ENCODE results near the gene NT5C.

DNA sequence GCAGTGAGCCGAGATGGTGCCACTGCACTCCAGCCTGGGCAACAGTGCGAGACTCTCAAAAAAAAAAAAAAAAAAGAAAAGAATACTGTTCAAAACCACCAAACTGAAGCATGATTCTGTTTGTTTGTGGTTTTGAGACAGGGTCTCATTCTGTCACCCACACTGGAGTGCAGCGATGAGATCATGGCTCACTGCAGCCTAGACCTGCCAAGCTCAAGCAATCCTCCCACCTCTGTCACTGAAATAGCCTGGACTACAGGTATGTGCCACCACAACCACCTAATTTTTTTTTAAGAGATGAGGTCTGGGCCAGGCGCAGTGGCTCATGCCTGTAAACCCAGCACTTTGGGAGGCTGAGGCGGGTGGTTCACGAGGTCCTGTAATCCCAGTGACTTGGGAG is 46.9 kb upstream of the NT5C start:
- TF ChIP-seq, protein P1, sequence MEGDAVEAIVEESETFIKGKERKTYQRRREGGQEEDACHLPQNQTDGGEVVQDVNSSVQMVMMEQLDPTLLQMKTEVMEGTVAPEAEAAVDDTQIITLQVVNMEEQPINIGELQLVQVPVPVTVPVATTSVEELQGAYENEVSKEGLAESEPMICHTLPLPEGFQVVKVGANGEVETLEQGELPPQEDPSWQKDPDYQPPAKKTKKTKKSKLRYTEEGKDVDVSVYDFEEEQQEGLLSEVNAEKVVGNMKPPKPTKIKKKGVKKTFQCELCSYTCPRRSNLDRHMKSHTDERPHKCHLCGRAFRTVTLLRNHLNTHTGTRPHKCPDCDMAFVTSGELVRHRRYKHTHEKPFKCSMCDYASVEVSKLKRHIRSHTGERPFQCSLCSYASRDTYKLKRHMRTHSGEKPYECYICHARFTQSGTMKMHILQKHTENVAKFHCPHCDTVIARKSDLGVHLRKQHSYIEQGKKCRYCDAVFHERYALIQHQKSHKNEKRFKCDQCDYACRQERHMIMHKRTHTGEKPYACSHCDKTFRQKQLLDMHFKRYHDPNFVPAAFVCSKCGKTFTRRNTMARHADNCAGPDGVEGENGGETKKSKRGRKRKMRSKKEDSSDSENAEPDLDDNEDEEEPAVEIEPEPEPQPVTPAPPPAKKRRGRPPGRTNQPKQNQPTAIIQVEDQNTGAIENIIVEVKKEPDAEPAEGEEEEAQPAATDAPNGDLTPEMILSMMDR (IDR thresholded peaks at IDR 0.05; ENCODE audit: low read length) = no peak
- no peak for TF ChIP-seq EZH2 (optimal IDR thresholded peaks at IDR 0.05; ENCODE audit: low read depth, low read length)

All from MM.1S (cell line).